Measurements from ENCODE around the gene SPATA31E1.

The SPATA31E1 gene

DNA sequence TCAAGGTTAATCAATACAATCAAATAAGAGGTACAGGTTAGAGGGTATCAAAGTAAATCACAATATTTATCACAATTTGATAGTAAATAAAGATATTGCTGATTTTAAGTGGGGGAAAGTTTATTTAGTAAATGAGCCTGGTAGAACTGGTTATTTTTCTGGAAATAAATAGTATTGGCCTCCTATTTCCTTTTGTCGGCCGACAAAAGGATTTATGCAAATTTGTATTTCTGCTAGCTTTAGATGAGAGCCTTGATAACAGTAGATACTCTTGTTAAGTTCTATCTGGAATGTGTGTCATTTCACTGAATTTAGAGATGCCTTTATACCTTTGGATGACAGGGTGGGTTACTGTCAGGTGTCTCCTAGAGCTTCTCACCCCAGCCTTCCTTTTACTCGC is 17.8 kb upstream of the SPATA31E1 start:
- no peak for DNase-seq

DNA sequence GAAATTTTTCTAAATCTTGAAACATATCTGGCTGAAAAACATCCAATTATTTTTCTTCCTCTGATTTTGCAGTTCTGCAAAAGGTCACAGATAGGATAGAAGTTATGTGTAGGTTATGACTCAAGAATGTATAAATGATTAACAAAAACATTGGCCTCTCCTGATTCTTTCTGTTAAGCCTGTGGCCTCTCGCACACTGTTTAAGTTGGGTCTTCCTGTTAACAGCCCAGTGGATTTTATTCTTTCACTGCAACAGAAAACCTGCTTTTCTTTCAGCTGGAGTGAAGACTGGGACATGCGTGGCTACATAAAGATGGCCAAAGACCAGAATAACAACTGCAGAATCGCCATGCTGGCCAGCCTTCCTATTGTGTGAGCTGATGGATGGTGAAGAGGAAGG is 17.1 kb upstream of the SPATA31E1 start:
- no peak for DNase-seq

DNA sequence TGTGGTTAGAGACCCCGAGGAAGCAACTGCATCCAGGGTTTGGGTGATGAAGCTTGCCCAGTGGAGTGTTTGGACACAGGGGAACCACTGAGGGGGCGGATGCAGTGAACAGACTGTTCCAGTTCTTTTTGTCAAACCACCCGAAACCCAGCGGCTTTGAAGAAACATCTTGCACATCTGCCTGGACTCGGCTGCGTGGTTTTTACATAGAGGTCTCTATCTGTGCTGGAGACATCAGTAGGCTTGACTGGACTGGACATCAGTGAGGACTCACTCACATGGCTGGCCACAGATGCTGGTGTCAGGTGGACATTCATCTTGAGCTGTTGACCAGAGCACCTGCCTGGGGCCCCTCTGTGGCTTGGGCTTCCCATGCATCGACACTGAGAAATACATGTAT is 15.3 kb upstream of the SPATA31E1 start:
- no peak for DNase-seq

DNA sequence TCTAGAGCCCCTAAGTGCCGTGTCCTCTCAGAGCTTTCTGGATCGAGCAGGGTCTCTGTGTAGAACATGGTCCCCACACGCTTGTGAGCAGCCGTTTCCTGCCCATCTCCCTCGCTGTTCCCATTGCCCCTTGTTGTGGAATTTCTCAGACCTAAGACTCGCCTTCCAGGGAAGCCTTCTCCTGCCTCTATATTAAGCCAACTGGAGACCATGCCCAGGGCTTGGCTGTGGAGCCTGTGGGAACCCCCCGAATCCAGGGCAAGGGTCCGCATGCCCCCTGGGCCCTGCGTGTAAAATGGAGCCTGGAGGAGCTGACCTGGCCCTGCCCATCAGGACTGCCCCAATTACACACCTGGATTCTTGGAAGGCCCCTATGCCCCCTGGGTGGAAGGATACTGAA is 14.5 kb upstream of the SPATA31E1 start:
- DNase-seq: no peak

DNA sequence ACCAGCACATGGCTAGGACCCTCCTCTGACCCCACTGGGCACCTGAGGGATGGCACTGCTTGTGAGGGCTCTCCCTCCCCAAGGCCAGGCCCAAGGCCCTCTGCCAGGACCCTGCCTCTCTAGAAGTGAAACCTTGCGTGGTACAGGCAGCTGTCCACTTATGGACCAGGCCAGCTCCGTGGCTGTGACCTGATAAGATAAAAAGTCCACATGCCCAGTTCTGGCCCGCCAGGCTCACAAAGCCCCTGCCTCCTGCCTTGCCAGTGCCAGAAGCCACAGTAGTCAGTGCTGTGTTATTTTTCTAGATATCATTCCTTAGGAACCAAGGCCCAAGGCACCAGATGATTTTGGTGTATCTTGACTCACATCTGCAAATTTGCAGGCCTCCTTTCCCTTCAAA is 14.0 kb upstream of the SPATA31E1 start:
- no peak for DNase-seq

DNA sequence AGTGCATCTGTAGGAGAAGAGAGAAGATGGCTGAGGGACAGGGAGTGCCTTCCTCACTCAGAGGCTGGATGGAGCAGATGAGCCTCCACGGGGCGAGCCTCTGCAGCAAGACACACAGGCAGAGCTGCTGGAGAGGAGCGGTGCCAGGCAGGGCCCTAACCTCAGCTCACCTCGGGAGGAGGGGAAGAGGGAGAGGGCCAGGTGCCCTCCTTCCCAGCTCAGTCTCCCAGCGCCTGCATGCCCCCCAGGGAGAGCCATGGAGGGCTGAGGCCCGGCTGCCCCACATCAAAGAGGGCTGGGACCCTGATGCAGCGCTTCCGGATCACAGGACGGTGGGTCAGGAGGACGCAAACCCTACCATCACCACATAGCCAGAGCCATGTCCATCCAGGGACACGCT is 13.6 kb upstream of the SPATA31E1 start:
- peak; percentile 7 for DNase-seq

DNA sequence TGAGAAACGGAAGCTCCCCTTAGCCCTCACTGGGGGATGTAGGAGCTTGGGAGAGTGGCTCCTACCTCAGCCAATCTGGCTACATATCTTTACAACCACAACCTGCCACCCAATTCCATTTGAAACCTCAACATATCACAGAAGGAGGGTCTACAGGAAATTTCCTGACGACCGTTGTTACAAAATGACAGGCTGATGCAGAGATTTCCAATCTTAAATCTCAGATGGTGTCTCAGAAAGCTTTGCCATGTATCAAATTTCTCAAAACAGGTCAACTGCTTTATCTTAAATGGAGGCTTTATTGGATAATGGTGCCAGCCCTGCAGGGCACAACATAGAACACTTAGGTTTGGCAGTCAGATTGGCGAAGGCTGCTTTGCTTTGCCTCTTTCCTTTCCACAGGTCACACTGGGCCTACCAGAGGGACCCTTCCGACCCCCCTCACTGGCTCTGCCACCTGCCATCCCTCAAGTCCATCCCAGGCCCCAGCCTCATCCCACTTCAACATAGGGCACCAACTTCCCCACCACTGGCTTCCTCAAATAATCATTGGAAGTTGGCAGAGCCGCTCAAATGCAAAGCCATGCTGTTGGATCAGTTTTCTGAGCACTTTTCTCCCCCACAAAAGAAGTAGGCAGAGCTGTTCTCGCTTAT is 11.1 kb upstream of the SPATA31E1 start:
- DNase-seq: no peak

DNA sequence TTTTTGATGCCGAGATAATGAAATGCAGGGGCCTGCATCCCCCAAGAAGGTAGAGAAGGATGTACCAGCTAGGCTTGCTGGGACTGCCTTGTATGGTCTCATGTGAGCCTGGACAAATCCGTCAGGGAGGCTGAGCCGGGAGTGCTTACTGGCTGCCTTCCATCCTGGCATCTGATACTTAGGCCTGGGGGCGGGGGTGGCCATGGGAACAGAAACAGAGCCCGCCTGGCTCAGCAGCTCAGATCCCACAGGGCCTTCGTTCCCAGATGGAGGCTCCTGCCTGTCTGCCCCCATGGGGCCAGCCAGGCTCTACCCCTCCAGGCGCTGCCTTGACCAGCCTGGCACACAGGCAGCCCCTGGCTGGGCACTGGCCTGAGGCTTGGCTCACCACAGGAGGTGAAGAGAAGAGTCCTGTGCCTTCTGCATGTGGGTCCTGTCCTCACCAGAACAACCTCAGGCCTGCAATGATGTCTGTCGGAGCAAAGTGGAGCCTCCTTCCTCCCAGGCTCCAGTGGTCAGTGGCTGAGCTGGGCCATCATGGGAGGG is 10.5 kb upstream of the SPATA31E1 start:
- no peak for DNase-seq

DNA sequence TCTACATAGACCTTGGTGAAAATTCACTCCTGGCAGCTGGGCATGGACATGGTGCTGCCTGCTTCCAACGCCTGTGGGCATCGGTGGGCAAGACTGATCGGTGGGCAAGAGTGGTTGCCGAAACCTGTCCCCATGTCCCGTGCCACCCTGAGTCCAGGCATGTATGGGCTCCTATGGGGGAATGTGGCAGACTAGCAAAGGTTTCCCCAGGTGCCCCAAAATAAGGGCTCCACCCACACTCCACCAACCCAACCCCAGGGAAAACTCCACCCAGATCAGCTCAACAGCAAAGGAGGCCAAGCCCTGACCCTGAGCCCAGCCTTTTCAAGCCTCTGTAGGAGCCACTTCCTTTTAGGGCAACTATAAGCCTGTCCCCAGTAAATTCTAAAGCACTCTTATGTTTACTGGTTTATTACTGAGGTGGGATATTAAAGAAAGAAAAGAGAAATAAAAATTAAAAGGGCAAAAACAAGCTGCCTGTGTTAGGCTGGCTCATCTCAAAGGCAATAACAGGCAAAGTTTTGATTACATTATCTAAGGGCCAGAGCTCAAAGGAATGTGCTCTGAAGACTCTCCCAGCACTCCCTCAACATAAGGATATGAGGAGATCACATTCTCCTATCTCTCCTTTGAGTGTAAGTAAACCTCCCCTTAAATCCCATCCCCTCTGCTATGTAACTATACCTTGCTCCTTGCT is 8.9 kb upstream of the SPATA31E1 start:
- peak; percentile 8 for DNase-seq

DNA sequence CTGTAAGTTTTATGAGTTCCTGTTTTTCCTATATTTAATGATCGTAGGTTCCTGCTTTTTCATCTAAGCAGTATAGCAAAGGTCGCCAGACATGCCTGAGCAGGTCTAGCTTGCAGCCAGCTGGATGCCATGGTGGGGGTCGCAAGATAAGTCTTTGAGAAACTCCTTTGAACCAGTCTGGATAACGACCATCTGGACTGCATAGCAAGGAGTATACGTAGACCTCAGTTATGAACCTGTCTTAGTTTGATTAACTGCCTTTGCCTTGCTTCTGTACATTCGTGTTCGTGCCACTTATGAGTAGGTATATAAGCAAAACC is 8.4 kb upstream of the SPATA31E1 start:
- peak; percentile 19 for DNase-seq

DNA sequence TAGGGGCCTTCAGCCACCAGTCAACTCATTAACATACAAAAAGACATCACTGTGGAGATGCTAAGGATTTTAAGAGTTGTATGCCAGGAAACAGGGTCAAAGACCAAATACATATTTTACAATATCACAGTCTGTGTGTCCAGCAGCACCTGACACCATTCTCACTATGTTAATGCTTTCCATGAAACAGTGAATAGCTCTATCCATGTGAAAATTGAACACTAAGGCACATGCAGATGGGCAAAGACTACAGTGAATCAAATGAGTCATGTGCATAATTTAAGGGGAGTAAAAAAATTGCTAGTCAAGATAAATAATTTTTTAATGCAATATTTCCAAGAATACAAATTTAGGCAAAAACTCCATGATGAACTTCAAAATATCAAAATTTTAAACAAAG is 7.6 kb upstream of the SPATA31E1 start:
- no peak for DNase-seq

DNA sequence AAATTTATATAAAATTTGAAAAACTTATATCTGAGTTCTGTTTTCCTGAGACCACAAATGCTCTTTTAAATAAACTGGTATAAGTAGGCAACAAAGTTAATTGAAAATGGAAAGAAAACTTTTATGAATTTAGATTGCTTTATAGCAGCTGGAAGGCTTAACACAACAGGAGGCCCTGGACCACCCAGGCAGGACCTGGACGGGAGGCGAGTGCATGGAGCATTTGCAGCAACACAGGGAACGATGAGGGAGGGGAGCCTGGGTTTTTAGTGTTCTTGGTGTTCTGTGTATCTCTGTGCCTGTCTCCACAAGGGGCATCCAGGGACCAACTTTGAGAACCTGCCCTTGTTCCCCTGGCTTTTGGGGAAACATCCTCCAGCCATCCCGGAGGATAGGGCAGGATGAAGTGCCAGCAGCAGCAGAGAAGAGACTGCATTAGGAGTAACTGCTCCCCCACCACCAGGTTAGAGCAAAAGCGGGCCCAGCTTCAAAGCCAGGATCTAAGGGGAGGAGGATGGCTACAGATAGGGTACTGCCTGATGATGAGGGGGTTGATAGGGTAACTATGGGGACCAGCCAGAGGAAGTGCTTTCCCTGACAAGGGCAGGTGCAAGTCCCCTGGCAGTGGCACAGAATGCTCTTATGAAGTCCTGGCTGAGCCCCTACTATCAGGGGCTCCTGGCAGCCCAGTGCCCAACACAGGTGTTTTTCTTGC is 6.7 kb upstream of the SPATA31E1 start:
- DNase-seq: no peak

DNA sequence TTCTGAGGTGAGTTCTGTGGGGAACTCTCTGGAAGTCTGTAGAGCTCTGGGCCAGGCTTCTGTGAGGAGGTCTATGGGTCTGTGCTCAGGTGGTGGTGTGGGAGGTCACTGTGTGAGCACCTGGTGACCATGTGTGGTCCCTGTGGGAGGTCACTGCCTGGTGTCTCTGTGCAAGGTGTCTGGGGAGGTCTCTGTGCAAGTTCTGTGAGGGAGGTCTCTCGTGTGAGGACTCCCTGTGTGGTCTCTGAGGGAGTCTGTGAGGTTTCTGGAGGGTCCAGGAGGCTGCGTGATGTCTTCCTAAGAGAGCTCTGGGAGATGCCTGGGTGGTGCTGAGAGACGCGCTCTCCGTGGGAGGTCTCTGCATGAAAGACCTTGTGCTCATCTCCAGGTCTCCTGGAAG is 6.0 kb upstream of the SPATA31E1 start:
- no peak for DNase-seq

DNA sequence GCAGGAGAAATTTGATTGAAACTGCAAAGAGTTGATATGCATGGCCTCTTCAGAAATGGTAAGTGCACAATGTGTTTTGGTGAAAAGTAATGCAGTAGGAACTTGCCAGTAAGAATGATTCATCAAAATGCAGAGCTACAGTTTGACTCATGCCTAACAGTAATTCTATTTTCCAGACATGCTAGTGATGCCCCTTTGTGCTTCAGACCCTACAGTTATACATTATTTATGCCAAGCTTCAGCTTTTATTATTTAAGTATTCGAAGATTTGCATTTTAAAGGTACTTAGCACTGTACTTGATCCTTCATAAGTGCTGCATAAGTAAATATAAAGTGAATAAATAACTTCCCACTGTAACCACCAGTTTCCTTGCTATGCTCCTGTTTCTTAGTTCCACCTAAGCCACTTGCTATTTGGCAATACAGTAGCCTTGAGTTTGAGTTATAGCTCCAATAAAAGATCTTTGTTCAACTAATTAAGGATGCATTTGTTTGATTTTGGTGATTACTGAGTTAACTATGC is 3.6 kb upstream of the SPATA31E1 start:
- DNase-seq: peak; percentile 46

DNA sequence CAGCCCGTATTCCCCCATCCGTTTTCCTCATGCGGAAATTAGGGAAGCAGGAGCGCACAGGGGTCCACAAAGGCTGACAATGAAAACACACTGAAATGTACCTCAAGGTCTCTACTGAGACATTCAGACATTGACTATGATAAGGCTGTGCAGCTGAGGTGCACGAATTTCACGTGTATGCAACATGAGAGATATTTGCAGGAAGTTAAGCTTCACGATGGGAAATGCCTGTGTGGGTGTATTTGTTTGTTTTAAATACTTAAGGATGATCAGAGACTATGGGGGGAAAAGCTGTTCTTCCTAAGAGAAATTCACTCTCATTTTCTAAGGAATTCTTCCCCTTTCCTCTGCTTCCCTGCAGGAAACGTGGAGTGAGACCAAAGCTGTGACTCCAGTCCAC is 2.6 kb upstream of the SPATA31E1 start:
- no peak for DNase-seq

DNA sequence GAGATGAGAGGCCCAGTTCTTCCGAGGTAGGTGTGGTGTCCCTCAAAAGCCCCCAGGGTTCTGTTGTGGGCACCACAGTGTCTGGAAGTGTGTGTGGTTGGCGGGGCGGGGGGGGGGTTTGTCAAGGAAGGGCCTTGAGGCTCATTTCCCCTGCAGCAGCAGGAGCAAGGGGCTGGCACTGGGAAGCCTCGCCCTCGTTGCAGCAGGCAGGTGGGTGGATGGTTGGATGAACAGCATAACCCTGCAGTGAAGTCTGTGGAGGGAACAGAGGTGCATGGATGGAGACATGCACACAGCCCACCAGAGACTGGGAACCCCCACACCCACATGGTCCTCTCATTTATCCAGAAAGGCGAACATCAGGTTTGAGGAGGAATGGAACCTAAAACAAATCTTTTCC is 2.0 kb upstream of the SPATA31E1 start:
- no peak for DNase-seq

DNA sequence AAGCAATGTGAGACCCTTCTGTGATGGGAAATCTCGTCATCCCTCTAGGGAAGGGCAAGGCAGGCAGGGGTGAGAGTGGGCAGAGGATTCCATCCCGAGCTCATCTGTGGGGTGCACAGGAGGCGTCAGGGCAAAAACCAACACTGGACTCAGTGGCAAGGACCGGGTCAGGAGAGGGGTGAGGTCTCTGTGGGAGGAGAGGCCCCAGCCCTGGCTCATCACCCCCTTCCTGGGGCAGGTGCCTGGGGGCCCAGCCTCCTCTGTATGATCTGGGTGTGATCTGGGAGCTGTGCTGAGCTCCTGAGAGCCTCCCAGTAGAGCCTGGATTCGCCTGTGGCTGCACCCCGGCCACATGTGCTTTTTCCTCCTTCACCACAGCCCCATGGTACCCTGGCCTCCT is 597 bp downstream of the SPATA31E1 start:
- DNase-seq: no peak

DNA sequence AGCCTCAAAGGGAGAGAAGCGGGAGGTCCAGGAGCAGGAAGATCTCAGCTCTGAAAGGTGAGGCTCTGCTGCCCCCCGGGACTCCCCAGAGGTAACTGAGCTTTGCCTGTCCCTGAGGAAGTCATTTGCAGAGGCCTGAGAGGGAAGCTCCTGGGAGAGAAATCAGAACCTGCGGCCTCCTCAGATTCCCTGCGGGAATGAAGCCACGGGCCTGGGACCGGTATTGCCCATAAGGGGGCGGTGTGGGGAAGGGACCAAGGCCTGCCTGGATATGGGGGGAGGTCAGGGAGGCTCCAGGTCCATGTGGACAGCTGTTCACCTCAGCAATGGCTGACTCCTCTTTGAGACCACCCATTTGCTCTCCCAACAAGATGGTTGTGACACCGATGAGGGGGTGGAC is 1.3 kb downstream of the SPATA31E1 start:
- DNase-seq: no peak

DNA sequence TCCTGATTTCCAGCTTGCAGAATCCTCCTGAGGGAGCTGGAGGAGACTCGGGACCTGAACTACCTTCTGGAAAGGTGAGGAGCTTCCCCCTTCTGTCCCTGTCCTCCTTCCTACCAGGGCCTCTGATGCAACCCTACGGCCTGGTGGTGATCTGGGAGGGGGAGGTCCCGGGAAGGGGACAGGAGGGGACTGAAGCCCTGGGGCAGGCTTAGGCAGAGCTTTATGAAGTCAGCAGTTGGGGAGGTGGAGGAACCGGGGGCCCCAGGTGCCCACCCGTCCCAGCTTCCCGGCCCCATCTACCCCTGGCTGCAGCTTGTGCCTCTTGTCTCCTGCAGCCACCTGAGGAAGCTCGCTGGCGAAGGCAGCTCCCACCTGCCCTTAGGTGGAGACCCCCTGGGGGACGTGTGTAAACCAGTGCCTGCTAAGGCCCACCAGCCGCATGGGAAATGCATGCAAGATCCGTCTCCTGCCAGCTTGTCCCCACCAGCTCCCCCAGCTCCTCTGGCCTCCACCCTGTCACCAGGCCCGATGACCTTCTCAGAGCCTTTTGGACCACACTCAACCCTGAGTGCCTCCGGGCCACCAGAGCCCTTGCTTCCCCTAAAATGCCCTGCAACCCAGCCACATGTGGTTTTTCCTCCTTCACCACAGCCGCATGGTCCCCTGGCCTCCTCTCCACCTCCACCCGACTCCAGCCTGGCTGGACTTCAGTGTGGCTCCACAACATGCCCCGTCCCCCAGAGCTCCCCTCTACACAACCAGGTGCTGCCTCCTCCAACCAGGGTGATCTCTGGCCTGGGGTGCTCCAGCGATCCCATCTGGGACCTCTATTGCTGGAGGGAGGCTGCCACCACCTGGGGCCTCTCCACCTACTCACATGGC is 2.1 kb downstream of the SPATA31E1 start:
- no peak for DNase-seq

DNA sequence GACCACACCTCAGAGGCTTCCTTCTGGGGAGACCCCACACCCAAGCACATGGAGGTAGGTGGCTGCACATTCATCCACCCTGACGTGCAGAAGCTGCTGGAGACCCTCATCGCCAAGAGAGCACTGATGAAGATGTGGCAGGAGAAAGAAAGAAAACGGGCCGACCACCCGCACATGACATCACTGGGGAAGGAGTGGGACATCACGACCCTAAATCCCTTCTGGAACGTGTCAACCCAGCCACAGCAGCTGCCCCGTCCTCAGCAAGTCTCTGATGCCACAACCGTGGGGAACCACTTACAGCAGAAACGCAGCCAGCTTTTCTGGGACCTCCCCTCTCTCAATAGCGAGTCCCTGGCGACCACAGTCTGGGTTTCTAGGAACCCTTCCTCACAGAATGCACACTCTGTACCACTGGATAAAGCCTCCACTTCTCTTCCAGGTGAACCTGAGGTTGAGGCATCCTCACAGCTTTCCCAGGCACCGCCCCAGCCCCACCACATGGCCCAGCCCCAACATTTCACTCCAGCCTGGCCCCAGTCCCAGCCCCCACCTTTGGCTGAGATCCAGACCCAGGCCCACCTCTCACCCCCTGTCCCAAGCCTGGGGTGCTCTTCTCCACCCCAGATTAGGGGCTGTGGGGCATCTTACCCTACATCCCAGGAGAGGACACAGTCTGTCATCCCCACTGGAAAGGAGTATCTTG is 3.0 kb downstream of the SPATA31E1 start:
- no peak for DNase-seq

DNA sequence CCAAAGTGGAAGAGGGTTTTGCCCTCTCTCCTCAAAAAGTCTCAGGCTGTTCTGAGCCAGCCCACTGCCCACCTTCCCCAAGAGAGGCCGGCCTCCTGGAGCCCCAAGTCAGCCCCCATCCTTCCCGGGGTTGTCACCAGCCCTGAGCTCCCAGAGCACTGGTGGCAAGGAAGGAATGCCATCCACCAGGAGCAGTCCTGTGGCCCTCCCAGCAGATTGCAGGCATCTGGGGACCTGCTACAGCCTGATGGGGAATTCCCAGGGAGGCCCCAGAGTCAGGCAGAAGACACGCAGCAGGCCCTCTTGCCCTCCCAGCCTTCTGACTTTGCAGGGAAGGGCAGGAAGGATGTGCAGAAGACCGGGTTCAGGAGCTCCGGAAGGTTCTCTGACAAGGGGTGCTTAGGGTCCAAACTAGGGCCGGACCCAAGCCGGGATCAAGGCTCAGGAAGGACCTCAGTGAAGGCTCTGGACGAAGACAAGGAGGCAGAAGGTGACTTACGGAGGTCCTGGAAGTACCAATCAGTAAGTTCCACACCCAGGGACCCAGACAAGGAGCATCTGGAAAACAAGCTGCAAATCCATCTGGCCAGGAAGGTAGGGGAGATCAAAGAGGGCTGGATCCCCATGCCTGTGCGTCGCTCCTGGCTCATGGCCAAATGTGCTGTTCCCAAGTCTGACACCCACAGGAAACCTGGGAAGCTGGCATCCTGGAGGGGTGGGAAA is 3.7 kb downstream of the SPATA31E1 start:
- DNase-seq: no peak
